Stimulated activated effector memory CD8-positive, alpha-beta T cell treated with anti-CD3 and anti-CD28 coated beads, Interleukin-12 subunit alpha, Interleukin-12 subunit beta, amount 100 ng/mL, for 72 hours (primary cell): ENCODE data around the gene FAM53A.
"Not testable (repeated sequence)": the region's sequence is repeated elsewhere in the genome, so short reads cannot be mapped to it uniquely, and the experiment has no call there.

ENCODE experiments used
- ATAC-seq: fragments of 150-1000 bp; cut with Tn5 transposase; 2 replicates; pipeline ENCODE4 v1.10.0; 2021
- DNase-seq, 2 donors: peaks; one replicate each; pipeline ENCODE4 v3.0.0; 2021 to 2022; ENCODE audit warnings: low spot score in 2 of 2
- H3K27ac Mint-ChIP-seq: one replicate; pipeline ENCODE4 v1.8.0; 2022; ENCODE audit warnings: mild to moderate bottlenecking, mixed read lengths
- H3K36me3 Mint-ChIP-seq: one replicate; pipeline ENCODE4 v1.8.0; 2022; ENCODE audit warnings: mild to moderate bottlenecking, mixed read lengths
- H3K4me1 Mint-ChIP-seq: one replicate; pipeline ENCODE4 v1.8.0; 2022; ENCODE audit warnings: mixed read lengths
- H3K4me3 Mint-ChIP-seq: one replicate; pipeline ENCODE4 v1.8.0; 2022; ENCODE audit warnings: mild to moderate bottlenecking, mixed read lengths
- H3K9me3 Mint-ChIP-seq: one replicate; pipeline ENCODE4 v1.8.0; 2022; ENCODE audit warnings: mixed read lengths

FAM53A gene

GRCh38 chr4:1676605-1677525, 7.2 kb downstream of the FAM53A start:
- no peak overlapping the region for H3K4me3 Mint-ChIP-seq
- ATAC-seq, result peak; percentile 23
- DNase-seq, result no peak
- H3K9me3 Mint-ChIP-seq, result no peaks in the 10 kb centered on the region
- H3K4me1 Mint-ChIP-seq, result no peaks in the 10 kb centered on the region
- H3K36me3 Mint-ChIP-seq, result no peaks in the 10 kb centered on the region
- H3K27ac Mint-ChIP-seq, result no peak overlapping the region

- Mint-ChIP-seq H3K27ac (no peak overlapping the region), H3K9me3 (no peaks in the 10 kb centered on the region), H3K4me1 (no peaks in the 10 kb centered on the region), H3K4me3 (no peak overlapping the region), H3K36me3 (no peaks in the 10 kb centered on the region)
- DNase-seq (no peak), ATAC-seq (no peak)
Measured at GRCh38 chr4:1675802-1676137, 8.3 kb downstream of the FAM53A start.

GRCh38 chr4:1675136-1675801, 8.8 kb downstream of the FAM53A start:
- no peaks in the 10 kb centered on the region for H3K36me3 Mint-ChIP-seq
- ATAC-seq (peak; percentile 25), DNase-seq (no peak)
- H3K4me1 Mint-ChIP-seq, result no peaks in the 10 kb centered on the region
- H3K27ac Mint-ChIP-seq, result no peak overlapping the region
- H3K9me3 Mint-ChIP-seq, result no peaks in the 10 kb centered on the region
- no peak overlapping the region for H3K4me3 Mint-ChIP-seq

GRCh38 chr4:1674682-1675081, 9.4 kb downstream of the FAM53A start:
- no peaks in the 10 kb centered on the region for H3K36me3 Mint-ChIP-seq
- no peaks in the 10 kb centered on the region for H3K4me1 Mint-ChIP-seq
- no peak overlapping the region for H3K27ac Mint-ChIP-seq
- no peak for DNase-seq
- no peak for ATAC-seq
- H3K9me3 Mint-ChIP-seq, result no peaks in the 10 kb centered on the region
- no peak overlapping the region for H3K4me3 Mint-ChIP-seq

GRCh38 chr4:1673671-1674070, 10.4 kb downstream of the FAM53A start:
- DNase-seq (no peak), ATAC-seq (no peak)
- Mint-ChIP-seq H3K4me3 (no peak overlapping the region), H3K36me3 (no peaks in the 10 kb centered on the region), H3K9me3 (no peaks in the 10 kb centered on the region), H3K27ac (no peak overlapping the region), H3K4me1 (no peaks in the 10 kb centered on the region)

- H3K27ac Mint-ChIP-seq, H3K4me1 Mint-ChIP-seq, DNase-seq, ATAC-seq, H3K36me3 Mint-ChIP-seq, H3K4me3 Mint-ChIP-seq, H3K9me3 Mint-ChIP-seq: not testable (repeated sequence)
Measured at GRCh38 chr4:1671011-1671410, 13.1 kb downstream of the FAM53A start.

GRCh38 chr4:1670279-1670678, 13.8 kb downstream of the FAM53A start:
- Mint-ChIP-seq H3K27ac (no peak overlapping the region), H3K36me3 (no peaks in the 10 kb centered on the region), H3K9me3 (no peaks in the 10 kb centered on the region), H3K4me3 (no peak overlapping the region), H3K4me1 (no peaks in the 10 kb centered on the region)
- no peak for ATAC-seq
- no peak for DNase-seq

- H3K27ac Mint-ChIP-seq, result no peak overlapping the region
- DNase-seq (no peak), ATAC-seq (no peak)
- no peaks in the 10 kb centered on the region for H3K36me3 Mint-ChIP-seq
- H3K9me3 Mint-ChIP-seq, result no peaks in the 10 kb centered on the region
- H3K4me3 Mint-ChIP-seq, result no peak overlapping the region
- H3K4me1 Mint-ChIP-seq, result no peaks in the 10 kb centered on the region
Measured at GRCh38 chr4:1669850-1670249, 14.3 kb downstream of the FAM53A start.

- Mint-ChIP-seq H3K4me3 (no peak overlapping the region), H3K9me3 (no peaks in the 10 kb centered on the region), H3K4me1 (no peaks in the 10 kb centered on the region), H3K27ac (no peak overlapping the region), H3K36me3 (no peaks in the 10 kb centered on the region)
- no peak for DNase-seq
- ATAC-seq, result no peak
Measured at GRCh38 chr4:1669270-1669669, 14.8 kb downstream of the FAM53A start.

- ATAC-seq, result no peak
- Mint-ChIP-seq H3K36me3 (no peaks in the 10 kb centered on the region), H3K27ac (no peak overlapping the region), H3K4me3 (no peak overlapping the region), H3K4me1 (no peaks in the 10 kb centered on the region), H3K9me3 (no peaks in the 10 kb centered on the region)
- DNase-seq, result no peak
Measured at GRCh38 chr4:1668488-1668840, 15.6 kb downstream of the FAM53A start.

- Mint-ChIP-seq H3K9me3 (no peaks in the 10 kb centered on the region), H3K4me1 (no peaks in the 10 kb centered on the region), H3K27ac (no peak overlapping the region), H3K4me3 (no peak overlapping the region), H3K36me3 (no peaks in the 10 kb centered on the region)
- no peak for ATAC-seq
- DNase-seq, result no peak
Measured at GRCh38 chr4:1667273-1667672, 16.8 kb downstream of the FAM53A start.

GRCh38 chr4:1666391-1666790, 17.7 kb downstream of the FAM53A start:
- Mint-ChIP-seq H3K36me3 (no peaks in the 10 kb centered on the region), H3K27ac (no peak overlapping the region), H3K9me3 (no peaks in the 10 kb centered on the region), H3K4me3 (no peak overlapping the region), H3K4me1 (no peaks in the 10 kb centered on the region)
- ATAC-seq (no peak), DNase-seq (no peak)

- Mint-ChIP-seq H3K9me3 (no peaks in the 10 kb centered on the region), H3K27ac (no peak overlapping the region), H3K4me3 (no peak overlapping the region), H3K4me1 (no peaks in the 10 kb centered on the region), H3K36me3 (no peaks in the 10 kb centered on the region)
- ATAC-seq, result no peak
- DNase-seq, result no peak
Measured at GRCh38 chr4:1664141-1664540, 20.0 kb downstream of the FAM53A start.

- Mint-ChIP-seq H3K4me1 (no peaks in the 10 kb centered on the region), H3K4me3 (no peak overlapping the region), H3K27ac (no peak overlapping the region), H3K36me3 (no peaks in the 10 kb centered on the region), H3K9me3 (no peaks in the 10 kb centered on the region)
- ATAC-seq (no peak), DNase-seq (no peak)
Measured at GRCh38 chr4:1663549-1663948, 20.6 kb downstream of the FAM53A start.

- DNase-seq (no peak), ATAC-seq (no peak)
- H3K27ac Mint-ChIP-seq, result no peak overlapping the region
- H3K4me3 Mint-ChIP-seq, result no peak overlapping the region
- no peaks in the 10 kb centered on the region for H3K36me3 Mint-ChIP-seq
- no peaks in the 10 kb centered on the region for H3K9me3 Mint-ChIP-seq
- H3K4me1 Mint-ChIP-seq, result no peaks in the 10 kb centered on the region
Measured at GRCh38 chr4:1661695-1662094, 22.4 kb downstream of the FAM53A start.

- H3K27ac Mint-ChIP-seq, result no peak overlapping the region
- no peak for ATAC-seq
- H3K4me1 Mint-ChIP-seq, result no peaks in the 10 kb centered on the region
- H3K36me3 Mint-ChIP-seq, result no peaks in the 10 kb centered on the region
- DNase-seq, result no peak
- no peaks in the 10 kb centered on the region for H3K9me3 Mint-ChIP-seq
- H3K4me3 Mint-ChIP-seq, result no peak overlapping the region
Measured at GRCh38 chr4:1660948-1661677, 23.0 kb downstream of the FAM53A start.
